HG03196 (cell line): ENCODE results near the gene AGK.
A peak's percentile ranks its signal among the peaks of the same experiment; 100 is the strongest.

Experiments
- ATAC-seq: cut with Tn5 transposase; IDR thresholded peaks from one replicate; pipeline ENCODE4 v1.9.1; 2021; ENCODE audit not compliant: unreplicated experiment

AGK gene

GRCh38 chr7:141551094-141551781 lies at the start of gene AGK:
Gene AGK (plus strand): TSS chr7:141551410. CDS start chr7:141555467, 4,057 bp downstream.
- ATAC-seq: peak; percentile 92

GRCh38 chr7:141501451-141501850 lies 49.8 kb upstream of the AGK start:
- ATAC-seq: no peak

GRCh38 chr7:141511316-141511675 lies 39.9 kb upstream of the AGK start:
- ATAC-seq: no peak

- ATAC-seq: no peak
Measured at GRCh38 chr7:141511676-141512396, 39.4 kb upstream of the AGK start.

GRCh38 chr7:141512597-141512996 lies 38.6 kb upstream of the AGK start:
- ATAC-seq: no peak

GRCh38 chr7:141513720-141514119 lies 37.5 kb upstream of the AGK start:
- no peak for ATAC-seq

GRCh38 chr7:141515941-141516340 lies 35.3 kb upstream of the AGK start:
- ATAC-seq: no peak

GRCh38 chr7:141519623-141520022 lies 31.6 kb upstream of the AGK start:
- ATAC-seq: no peak

- no peak for ATAC-seq
Measured at GRCh38 chr7:141522657-141523342, 28.4 kb upstream of the AGK start.

- no peak for ATAC-seq
Measured at GRCh38 chr7:141525973-141526514, 25.2 kb upstream of the AGK start.

GRCh38 chr7:141527076-141527475 lies 24.1 kb upstream of the AGK start:
- no peak for ATAC-seq

- no peak for ATAC-seq
Measured at GRCh38 chr7:141528399-141528798, 22.8 kb upstream of the AGK start.

- no peak for ATAC-seq
Measured at GRCh38 chr7:141533149-141533949, 17.9 kb upstream of the AGK start.

GRCh38 chr7:141534757-141535737 lies 16.2 kb upstream of the AGK start:
- no peak for ATAC-seq

GRCh38 chr7:141537906-141538305 lies 13.3 kb upstream of the AGK start:
- ATAC-seq: no peak

- ATAC-seq: no peak
Measured at GRCh38 chr7:141541375-141541774, 9.8 kb upstream of the AGK start.

- no peak for ATAC-seq
Measured at GRCh38 chr7:141544831-141545230, 6.4 kb upstream of the AGK start.

GRCh38 chr7:141549582-141549981 lies 1.6 kb upstream of the AGK start:
- no peak for ATAC-seq

- ATAC-seq: no peak
Measured at GRCh38 chr7:141550386-141551093, 670 bp upstream of the AGK start.
